GM13976 (cell line): ENCODE data around the gene CUL7.

ENCODE experiments used
- DNase-seq: peaks from one replicate; pipeline ENCODE4 v3.0.0; 2012; ENCODE audit warnings: low spot score
- CTCF ChIP-seq: IDR thresholded peaks from 2 replicates; pipeline ENCODE4 v1.5.1; 2012; ENCODE audit warnings: borderline replicate concordance, mild to moderate bottlenecking; ENCODE audit not compliant: insufficient read depth; ENCODE audit errors: extremely low read depth, missing control alignments, control extremely low read depth
- in situ Hi-C: fragments of 300-500 bp; cut with MboI; formaldehyde crosslinking; loops from one replicate; pipeline ENCODE4 v1.12.0; 2022; ENCODE audit warnings: low sequenced_read_pairs, mixed read lengths, inconsistent platforms; ENCODE audit not compliant: unreplicated experiment

The CUL7 gene

GRCh38 chr6:43026365-43026764, 27.3 kb downstream of the CUL7 start:
- in situ Hi-C loops = no loop called here
- no peak for DNase-seq
- no peak for TF ChIP-seq CTCF

GRCh38 chr6:43024436-43024835, 29.2 kb downstream of the CUL7 start:
- TF ChIP-seq CTCF = no peak
- no peak for DNase-seq
- in situ Hi-C loops = no loop called here

- no peak for TF ChIP-seq CTCF
- in situ Hi-C loops = no loop called here
- peak; percentile 90 for DNase-seq
Observed at GRCh38 chr6:43021270-43022047, 32.2 kb downstream of the CUL7 start, which contains the start of gene RRP36. Gene RRP36, plus strand, starts transcription at chr6:43021623. Its CDS starts 32 bp downstream, at chr6:43021655.

- DNase-seq = no peak
- in situ Hi-C loops = no loop called here
- no peak for TF ChIP-seq CTCF
Observed at GRCh38 chr6:43020847-43021246, 32.8 kb downstream of the CUL7 start.

GRCh38 chr6:43020052-43020705, 33.5 kb downstream of the CUL7 start:
- in situ Hi-C loops = no loop called here
- DNase-seq = no peak
- TF ChIP-seq CTCF = no peak

GRCh38 chr6:43019152-43019551, 34.5 kb downstream of the CUL7 start:
- no peak for DNase-seq
- no peak for TF ChIP-seq CTCF
- in situ Hi-C loops = no loop called here
